ENCODE measurements around the gene SPINK2. TPM values are rescaled to one million over a fixed set of nuclear protein-coding genes. Genes with fewer than 3 reads are reported as not detected.

SPINK2 gene
- total and polyA plus RNA-seq, 12 donors: 1.4 TPM; not detected in 11

GRCh38 chr4:56856656-56857055 is 35.2 kb upstream of the SPINK2 start:
- Histone ChIP-seq H3K27me3 (no peaks in the 10 kb centered on the region), H3K4me1 (replicated peaks in 1 of 2) (no peaks in the 10 kb centered on the region), H3K4me3 (no peak overlapping the region), H3K9me3 (replicated peaks in 1 of 3) (no peaks in the 10 kb centered on the region), H3K36me3 (replicated peaks in 1 of 2) (no peaks in the 10 kb centered on the region), H3K27ac (no peak overlapping the region)
- DNase-seq: no peak
- 41 to 58% (median 47%) methylated on average over 5 of the region's 5 CpGs for WGBS, 4 donors
- intact Hi-C loops (cut with DNase I): no loop called here
- TF ChIP-seq CTCF (IDR thresholded peaks at IDR 0.05): no peak

GRCh38 chr4:56850910-56851309 is 29.4 kb upstream of the SPINK2 start:
- WGBS, 4 donors: 4 to 85% (median 66%) methylated on average over 1 of the region's 1 CpG
- no peak for DNase-seq
- intact Hi-C loops (cut with DNase I): no loop called here
- TF ChIP-seq POLR2A (IDR thresholded peaks at IDR 0.05) (no peak), CTCF (IDR thresholded peaks at IDR 0.05) (no peak)
- no peaks in the 10 kb centered on the region for H3K9me3 ChIP-seq (replicated peaks in 1 of 3)
- H3K27me3 ChIP-seq: no peaks in the 10 kb centered on the region
- no peaks in the 10 kb centered on the region for H3K4me1 ChIP-seq (replicated peaks in 1 of 2)
- no peaks in the 10 kb centered on the region for H3K36me3 ChIP-seq (replicated peaks in 1 of 2)
- no peak overlapping the region for H3K27ac ChIP-seq
- H3K4me3 ChIP-seq: no peak overlapping the region

GRCh38 chr4:56844802-56845580 is 23.5 kb upstream of the SPINK2 start:
- Histone ChIP-seq H3K27me3 (no peaks in the 10 kb centered on the region), H3K4me1 (replicated peaks in 1 of 2) (no peaks in the 10 kb centered on the region), H3K4me3 (no peak overlapping the region), H3K36me3 (replicated peaks in 1 of 2) (no peaks in the 10 kb centered on the region), H3K27ac (no peak overlapping the region), H3K9me3 (replicated peaks in 1 of 3) (no peaks in the 10 kb centered on the region)
- whole genome bisulfite sequencing, 4 donors: 74 to 90% (median 88%) methylated on average over 4 of the region's 4 CpGs
- intact Hi-C loops (cut with DNase I): no loop called here
- DNase-seq: no peak
- TF ChIP-seq CTCF (IDR thresholded peaks at IDR 0.05) (no peak), POLR2A (IDR thresholded peaks at IDR 0.05) (no peak)

GRCh38 chr4:56843421-56843899 is 22.0 kb upstream of the SPINK2 start:
- Histone ChIP-seq H3K4me3 (no peak overlapping the region), H3K9me3 (replicated peaks in 1 of 3) (no peaks in the 10 kb centered on the region), H3K4me1 (replicated peaks in 1 of 2) (no peaks in the 10 kb centered on the region), H3K36me3 (replicated peaks in 1 of 2) (no peaks in the 10 kb centered on the region), H3K27ac (no peak overlapping the region), H3K27me3 (no peaks in the 10 kb centered on the region)
- TF ChIP-seq POLR2A (IDR thresholded peaks at IDR 0.05) (no peak), CTCF (IDR thresholded peaks at IDR 0.05) (no peak)
- DNase-seq: no peak
- WGBS, 4 donors: 60 to 80% (median 69%) methylated on average over 13 of the region's 13 CpGs
- intact Hi-C loops (cut with DNase I): no loop called here
